Measurements from ENCODE around the gene MYH8. TPM values are rescaled to one million over a fixed set of nuclear protein-coding genes. Genes with fewer than 3 reads are reported as not detected.

MYH8 gene
- total RNA-seq, 1 experiment from 2014 or later, result not detected

DNA sequence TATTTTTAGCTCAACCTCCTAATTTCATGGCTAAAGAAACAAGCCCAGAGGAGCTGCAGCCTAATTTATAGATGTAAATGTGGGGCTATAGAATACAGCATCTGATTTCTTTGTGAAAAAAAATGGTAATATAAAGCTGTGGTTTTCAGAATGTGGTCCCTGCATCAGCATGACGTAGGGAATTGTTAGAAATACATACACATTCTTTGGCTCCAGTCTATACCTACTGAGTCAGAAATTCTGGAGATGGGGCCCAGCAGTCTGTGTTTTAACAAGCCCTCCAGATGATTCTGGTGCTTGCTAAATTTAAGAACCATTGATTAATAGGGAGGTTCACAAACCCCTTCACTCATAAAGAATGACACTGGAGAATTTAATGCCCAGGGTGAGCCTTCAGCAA lies 18.1 kb upstream of the MYH8 start (continued):
- TF ChIP-seq, protein P1, sequence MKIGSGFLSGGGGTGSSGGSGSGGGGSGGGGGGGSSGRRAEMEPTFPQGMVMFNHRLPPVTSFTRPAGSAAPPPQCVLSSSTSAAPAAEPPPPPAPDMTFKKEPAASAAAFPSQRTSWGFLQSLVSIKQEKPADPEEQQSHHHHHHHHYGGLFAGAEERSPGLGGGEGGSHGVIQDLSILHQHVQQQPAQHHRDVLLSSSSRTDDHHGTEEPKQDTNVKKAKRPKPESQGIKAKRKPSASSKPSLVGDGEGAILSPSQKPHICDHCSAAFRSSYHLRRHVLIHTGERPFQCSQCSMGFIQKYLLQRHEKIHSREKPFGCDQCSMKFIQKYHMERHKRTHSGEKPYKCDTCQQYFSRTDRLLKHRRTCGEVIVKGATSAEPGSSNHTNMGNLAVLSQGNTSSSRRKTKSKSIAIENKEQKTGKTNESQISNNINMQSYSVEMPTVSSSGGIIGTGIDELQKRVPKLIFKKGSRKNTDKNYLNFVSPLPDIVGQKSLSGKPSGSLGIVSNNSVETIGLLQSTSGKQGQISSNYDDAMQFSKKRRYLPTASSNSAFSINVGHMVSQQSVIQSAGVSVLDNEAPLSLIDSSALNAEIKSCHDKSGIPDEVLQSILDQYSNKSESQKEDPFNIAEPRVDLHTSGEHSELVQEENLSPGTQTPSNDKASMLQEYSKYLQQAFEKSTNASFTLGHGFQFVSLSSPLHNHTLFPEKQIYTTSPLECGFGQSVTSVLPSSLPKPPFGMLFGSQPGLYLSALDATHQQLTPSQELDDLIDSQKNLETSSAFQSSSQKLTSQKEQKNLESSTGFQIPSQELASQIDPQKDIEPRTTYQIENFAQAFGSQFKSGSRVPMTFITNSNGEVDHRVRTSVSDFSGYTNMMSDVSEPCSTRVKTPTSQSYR (CRISPR knock-in tag; IDR thresholded peaks at IDR 0.05), result no peak

DNA sequence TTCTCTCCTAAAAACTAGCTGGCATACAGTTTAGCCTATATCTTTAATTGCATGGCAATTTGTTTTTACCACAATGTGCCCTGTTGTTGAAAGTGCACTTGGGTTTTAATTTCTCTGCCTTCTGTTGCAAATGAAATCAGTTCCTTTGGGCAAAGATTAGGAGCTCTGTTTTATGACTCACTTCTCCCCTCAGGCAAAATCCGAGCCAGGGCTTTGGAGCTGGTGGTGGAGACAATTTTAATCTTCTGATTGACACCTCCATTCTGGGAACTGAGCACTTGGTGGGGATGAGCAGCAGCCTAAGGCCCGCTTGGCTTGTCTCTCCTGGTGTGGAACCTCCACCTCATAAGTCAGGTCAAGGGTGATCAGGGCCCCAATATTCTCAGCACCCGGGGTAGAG lies 13.3 kb upstream of the MYH8 start:
- H3K4me1 Mint-ChIP-seq, result no peaks in the 10 kb centered on the region
- H3K9me3 Mint-ChIP-seq, result peaks cover 5% of the 10 kb centered on the region; the same call in 1 of the 2 replicates
- no peak for DNase-seq (ENCODE audit: low spot score)
- no peak overlapping the region for H3K27ac Mint-ChIP-seq
- POLR2A ChIA-PET, result no interaction called here
- no peaks in the 10 kb centered on the region; the same call in 1 of the 2 replicates for H3K27me3 Mint-ChIP-seq (ENCODE audit: low read depth)
- no peak overlapping the region for H3K4me3 Mint-ChIP-seq
- no peak for ATAC-seq
- CTCF ChIA-PET, result interaction anchor here (0.6 to 2.2 kb wide), 5 partner anchors 52 to 194 kb away, joined by 3 to 8 read pairs (median 4); no protein-coding TSS in a partner anchor
- TF ChIP-seq, protein P2, sequence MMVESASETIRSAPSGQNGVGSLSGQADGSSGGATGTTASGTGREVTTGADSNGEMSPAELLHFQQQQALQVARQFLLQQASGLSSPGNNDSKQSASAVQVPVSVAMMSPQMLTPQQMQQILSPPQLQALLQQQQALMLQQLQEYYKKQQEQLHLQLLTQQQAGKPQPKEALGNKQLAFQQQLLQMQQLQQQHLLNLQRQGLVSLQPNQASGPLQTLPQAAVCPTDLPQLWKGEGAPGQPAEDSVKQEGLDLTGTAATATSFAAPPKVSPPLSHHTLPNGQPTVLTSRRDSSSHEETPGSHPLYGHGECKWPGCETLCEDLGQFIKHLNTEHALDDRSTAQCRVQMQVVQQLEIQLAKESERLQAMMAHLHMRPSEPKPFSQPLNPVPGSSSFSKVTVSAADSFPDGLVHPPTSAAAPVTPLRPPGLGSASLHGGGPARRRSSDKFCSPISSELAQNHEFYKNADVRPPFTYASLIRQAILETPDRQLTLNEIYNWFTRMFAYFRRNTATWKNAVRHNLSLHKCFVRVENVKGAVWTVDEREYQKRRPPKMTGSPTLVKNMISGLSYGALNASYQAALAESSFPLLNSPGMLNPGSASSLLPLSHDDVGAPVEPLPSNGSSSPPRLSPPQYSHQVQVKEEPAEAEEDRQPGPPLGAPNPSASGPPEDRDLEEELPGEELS (CRISPR knock-in tag; IDR thresholded peaks at IDR 0.05), result no peak
- no peaks in the 10 kb centered on the region; the same call in 1 of the 2 replicates for H3K36me3 Mint-ChIP-seq

DNA sequence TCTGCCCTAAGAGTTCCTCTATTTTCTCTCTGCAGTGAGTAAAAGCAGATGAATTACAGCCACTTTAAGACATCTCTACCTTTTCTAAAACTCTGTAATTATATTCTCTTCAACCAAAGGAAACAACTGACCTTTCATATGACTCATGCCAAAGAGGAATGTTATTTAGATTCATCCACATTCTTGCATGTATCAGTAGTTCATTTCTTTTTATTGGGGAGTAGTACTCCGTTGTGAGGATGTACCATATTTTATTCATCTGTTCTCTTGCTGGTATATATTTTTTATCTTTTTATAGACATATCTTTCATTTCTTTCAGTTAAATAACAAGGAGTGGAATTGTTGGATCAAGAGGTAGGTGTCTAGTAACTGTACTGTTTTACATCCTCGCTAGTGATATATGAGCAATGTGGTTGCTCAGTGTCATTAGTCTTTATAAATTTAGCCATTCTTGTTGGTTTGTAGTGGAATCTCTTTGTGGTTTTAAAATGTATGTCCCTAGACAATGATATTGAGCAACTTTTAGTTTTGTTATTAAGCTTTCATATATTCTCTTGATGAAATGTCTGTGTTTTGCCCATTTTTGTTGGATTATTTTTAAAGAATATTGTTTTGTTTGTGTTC lies 7.8 kb upstream of the MYH8 start:
- H3K9me3 Mint-ChIP-seq, result no peaks in the 10 kb centered on the region
- no peaks in the 10 kb centered on the region for H3K27me3 Mint-ChIP-seq (ENCODE audit: low read depth)
- no peaks in the 10 kb centered on the region for H3K36me3 Mint-ChIP-seq
- DNase-seq (ENCODE audit: low spot score) (no peak), ATAC-seq (no peak)
- POLR2A ChIA-PET, result no interaction called here
- TF ChIP-seq ATF1 (CRISPR knock-in tag; IDR thresholded peaks at IDR 0.05) (no peak), ZNF138 (CRISPR knock-in tag; conservative IDR thresholded peaks at IDR 0.05) (no peak), TP53 (CRISPR knock-in tag; IDR thresholded peaks at IDR 0.05) (no peak), FOXP1 (CRISPR knock-in tag; IDR thresholded peaks at IDR 0.05; ENCODE audit: borderline replicate concordance) (no peak), JUN (CRISPR knock-in tag; IDR thresholded peaks at IDR 0.05) (no peak), ZNF219 (CRISPR knock-in tag; IDR thresholded peaks at IDR 0.05; ENCODE audit: borderline replicate concordance) (no peak), NFATC4 (CRISPR knock-in tag; IDR thresholded peaks at IDR 0.05) (no peak), RORB (CRISPR knock-in tag; IDR thresholded peaks at IDR 0.05) (no peak), ELF4 (CRISPR knock-in tag; IDR thresholded peaks at IDR 0.05; ENCODE audit: low read depth) (no peak)
- TF ChIP-seq, protein P3, sequence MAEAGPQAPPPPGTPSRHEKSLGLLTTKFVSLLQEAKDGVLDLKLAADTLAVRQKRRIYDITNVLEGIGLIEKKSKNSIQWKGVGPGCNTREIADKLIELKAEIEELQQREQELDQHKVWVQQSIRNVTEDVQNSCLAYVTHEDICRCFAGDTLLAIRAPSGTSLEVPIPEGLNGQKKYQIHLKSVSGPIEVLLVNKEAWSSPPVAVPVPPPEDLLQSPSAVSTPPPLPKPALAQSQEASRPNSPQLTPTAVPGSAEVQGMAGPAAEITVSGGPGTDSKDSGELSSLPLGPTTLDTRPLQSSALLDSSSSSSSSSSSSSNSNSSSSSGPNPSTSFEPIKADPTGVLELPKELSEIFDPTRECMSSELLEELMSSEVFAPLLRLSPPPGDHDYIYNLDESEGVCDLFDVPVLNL (CRISPR knock-in tag; IDR thresholded peaks at IDR 0.05; ENCODE audit: borderline replicate concordance, low read depth), result no peak
- TF ChIP-seq, protein P4, sequence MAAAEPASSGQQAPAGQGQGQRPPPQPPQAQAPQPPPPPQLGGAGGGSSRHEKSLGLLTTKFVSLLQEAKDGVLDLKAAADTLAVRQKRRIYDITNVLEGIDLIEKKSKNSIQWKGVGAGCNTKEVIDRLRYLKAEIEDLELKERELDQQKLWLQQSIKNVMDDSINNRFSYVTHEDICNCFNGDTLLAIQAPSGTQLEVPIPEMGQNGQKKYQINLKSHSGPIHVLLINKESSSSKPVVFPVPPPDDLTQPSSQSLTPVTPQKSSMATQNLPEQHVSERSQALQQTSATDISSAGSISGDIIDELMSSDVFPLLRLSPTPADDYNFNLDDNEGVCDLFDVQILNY (CRISPR knock-in tag; IDR thresholded peaks at IDR 0.05), result no peak
- TF ChIP-seq, protein P5, sequence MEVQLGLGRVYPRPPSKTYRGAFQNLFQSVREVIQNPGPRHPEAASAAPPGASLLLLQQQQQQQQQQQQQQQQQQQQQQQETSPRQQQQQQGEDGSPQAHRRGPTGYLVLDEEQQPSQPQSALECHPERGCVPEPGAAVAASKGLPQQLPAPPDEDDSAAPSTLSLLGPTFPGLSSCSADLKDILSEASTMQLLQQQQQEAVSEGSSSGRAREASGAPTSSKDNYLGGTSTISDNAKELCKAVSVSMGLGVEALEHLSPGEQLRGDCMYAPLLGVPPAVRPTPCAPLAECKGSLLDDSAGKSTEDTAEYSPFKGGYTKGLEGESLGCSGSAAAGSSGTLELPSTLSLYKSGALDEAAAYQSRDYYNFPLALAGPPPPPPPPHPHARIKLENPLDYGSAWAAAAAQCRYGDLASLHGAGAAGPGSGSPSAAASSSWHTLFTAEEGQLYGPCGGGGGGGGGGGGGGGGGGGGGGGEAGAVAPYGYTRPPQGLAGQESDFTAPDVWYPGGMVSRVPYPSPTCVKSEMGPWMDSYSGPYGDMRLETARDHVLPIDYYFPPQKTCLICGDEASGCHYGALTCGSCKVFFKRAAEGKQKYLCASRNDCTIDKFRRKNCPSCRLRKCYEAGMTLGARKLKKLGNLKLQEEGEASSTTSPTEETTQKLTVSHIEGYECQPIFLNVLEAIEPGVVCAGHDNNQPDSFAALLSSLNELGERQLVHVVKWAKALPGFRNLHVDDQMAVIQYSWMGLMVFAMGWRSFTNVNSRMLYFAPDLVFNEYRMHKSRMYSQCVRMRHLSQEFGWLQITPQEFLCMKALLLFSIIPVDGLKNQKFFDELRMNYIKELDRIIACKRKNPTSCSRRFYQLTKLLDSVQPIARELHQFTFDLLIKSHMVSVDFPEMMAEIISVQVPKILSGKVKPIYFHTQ (CRISPR knock-in tag; IDR thresholded peaks at IDR 0.05), result no peak
- TF ChIP-seq, protein P6, sequence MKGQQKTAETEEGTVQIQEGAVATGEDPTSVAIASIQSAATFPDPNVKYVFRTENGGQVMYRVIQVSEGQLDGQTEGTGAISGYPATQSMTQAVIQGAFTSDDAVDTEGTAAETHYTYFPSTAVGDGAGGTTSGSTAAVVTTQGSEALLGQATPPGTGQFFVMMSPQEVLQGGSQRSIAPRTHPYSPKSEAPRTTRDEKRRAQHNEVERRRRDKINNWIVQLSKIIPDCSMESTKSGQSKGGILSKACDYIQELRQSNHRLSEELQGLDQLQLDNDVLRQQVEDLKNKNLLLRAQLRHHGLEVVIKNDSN (CRISPR knock-in tag; IDR thresholded peaks at IDR 0.05), result no peak
- no peak overlapping the region for H3K27ac Mint-ChIP-seq
- CTCF ChIA-PET, result interaction anchor here (1.2 kb wide), 1 partner anchor 199 kb away, joined by 3 read pairs; no protein-coding TSS in a partner anchor
- no peaks in the 10 kb centered on the region for H3K4me1 Mint-ChIP-seq
- no peak overlapping the region for H3K4me3 Mint-ChIP-seq

Data from WTC11 (cell line).